GM18505 (cell line): Measurements from ENCODE around the gene SELENOS.
A peak's percentile ranks its signal among the peaks of the same experiment; 100 is the strongest.

ENCODE experiments used
- ATAC-seq: cut with Tn5 transposase; IDR thresholded peaks from one replicate; pipeline ENCODE4 v1.9.1; 2021; ENCODE audit not compliant: unreplicated experiment
- POLR2A ChIP-seq: IDR thresholded peaks from 4 replicates; pipeline ENCODE4 v1.6.1; 2011; ENCODE audit warnings: borderline replicate concordance; ENCODE audit not compliant: insufficient read depth, insufficient read length; ENCODE audit errors: extremely low read depth

The SELENOS gene

GRCh38 chr15:101243420-101243819 is 33.9 kb downstream of the SELENOS start:
- no peak for ATAC-seq

GRCh38 chr15:101242999-101243336 is 34.3 kb downstream of the SELENOS start:
- no peak for TF ChIP-seq POLR2A
- no peak for ATAC-seq

More at GRCh38 chr15:101243420-101243819, 33.9 kb downstream of the SELENOS start:
- TF ChIP-seq POLR2A: no peak

GRCh38 chr15:101242160-101242998 is 34.9 kb downstream of the SELENOS start:
- TF ChIP-seq POLR2A: no peak
- peak; percentile 69 for ATAC-seq

- ATAC-seq: no peak
- TF ChIP-seq POLR2A: no peak
These were observed 36.9 kb downstream of the SELENOS start for GRCh38 chr15:101240358-101240757.

GRCh38 chr15:101239724-101240136 is 37.6 kb downstream of the SELENOS start:
- ATAC-seq: no peak
- no peak for TF ChIP-seq POLR2A

- no peak for ATAC-seq
- TF ChIP-seq POLR2A: no peak
These were observed 40.0 kb downstream of the SELENOS start for GRCh38 chr15:101237251-101237650.

- TF ChIP-seq POLR2A: no peak
- ATAC-seq: no peak
These were observed 43.5 kb downstream of the SELENOS start for GRCh38 chr15:101233651-101234280.

- TF ChIP-seq POLR2A: no peak
These were observed 44.6 kb downstream of the SELENOS start for GRCh38 chr15:101232677-101233076.

GRCh38 chr15:101228313-101228712 is 49.0 kb downstream of the SELENOS start:
- TF ChIP-seq POLR2A: no peak
- no peak for ATAC-seq

More at GRCh38 chr15:101232677-101233076, 44.6 kb downstream of the SELENOS start:
- no peak for ATAC-seq

GRCh38 chr15:101225658-101226057 is 51.6 kb downstream of the SELENOS start:
- no peak for TF ChIP-seq POLR2A
- no peak for ATAC-seq
